GM13976 (cell line): ENCODE data around the gene NDUFAF8.
"Not testable (repeated sequence)": the region's sequence is repeated elsewhere in the genome, so short reads cannot be mapped to it uniquely, and the experiment has no call there.

ENCODE experiments used
- DNase-seq: peaks from one replicate; pipeline ENCODE4 v3.0.0; 2012; ENCODE audit warnings: low spot score
- CTCF ChIP-seq: IDR thresholded peaks from 2 replicates; pipeline ENCODE4 v1.5.1; 2012; ENCODE audit warnings: borderline replicate concordance, mild to moderate bottlenecking; ENCODE audit not compliant: insufficient read depth; ENCODE audit errors: extremely low read depth, missing control alignments, control extremely low read depth
- in situ Hi-C: fragments of 300-500 bp; cut with MboI; formaldehyde crosslinking; loops from one replicate; pipeline ENCODE4 v1.12.0; 2022; ENCODE audit warnings: low sequenced_read_pairs, mixed read lengths, inconsistent platforms; ENCODE audit not compliant: unreplicated experiment

NDUFAF8 gene

GRCh38 chr17:81222620-81222905, 16.6 kb upstream of the NDUFAF8 start:
- in situ Hi-C loops: no loop called here
- DNase-seq: no peak
- TF ChIP-seq CTCF: no peak

GRCh38 chr17:81222906-81223761, 16.0 kb upstream of the NDUFAF8 start, which contains the start of gene CEP131:
TSS of gene CEP131 (minus strand) at chr17:81222965. CDS start at chr17:81220056, 2,909 bp downstream.
- no peak for TF ChIP-seq CTCF
- DNase-seq: peak; percentile 100
- in situ Hi-C loops: no loop called here

- in situ Hi-C loops: no loop called here
- no peak for DNase-seq
- TF ChIP-seq CTCF: no peak
Observed at GRCh38 chr17:81223762-81224130, 15.4 kb upstream of the NDUFAF8 start.

- in situ Hi-C loops, DNase-seq: not testable (repeated sequence)
Observed at GRCh38 chr17:81227630-81228029, 11.5 kb upstream of the NDUFAF8 start.

GRCh38 chr17:81228420-81228819, 10.7 kb upstream of the NDUFAF8 start:
- DNase-seq: peak; percentile 70
- no peak for TF ChIP-seq CTCF
- in situ Hi-C loops: no loop called here

GRCh38 chr17:81228834-81229665, 10.1 kb upstream of the NDUFAF8 start:
- in situ Hi-C loops: no loop called here
- TF ChIP-seq CTCF: no peak
- no peak for DNase-seq

GRCh38 chr17:81229666-81229920, 9.5 kb upstream of the NDUFAF8 start:
- in situ Hi-C loops: no loop called here
- no peak for TF ChIP-seq CTCF
- no peak for DNase-seq
